ENCODE measurements around the gene SRRM5.
"Not testable (repeated sequence)": the region's sequence is repeated elsewhere in the genome, so short reads cannot be mapped to it uniquely, and the experiment has no call there.

The SRRM5 gene

GRCh38 chr19:43611788-43612187, at the start of gene SRRM5:
SRRM5 (plus strand) TSS chr19:43612088; CDS start chr19:43612122, 34 bp downstream.
- no peak for DNase-seq (ENCODE audit: low spot score)

GRCh38 chr19:43562226-43562697, 49.6 kb upstream of the SRRM5 start:
- no peak for DNase-seq (ENCODE audit: low spot score)

GRCh38 chr19:43562698-43563241, 49.1 kb upstream of the SRRM5 start:
- peak; percentile 91 for DNase-seq (ENCODE audit: low spot score)

- DNase-seq (ENCODE audit: low spot score) = no peak
Measured at GRCh38 chr19:43563816-43564457, 48.0 kb upstream of the SRRM5 start.

- DNase-seq (ENCODE audit: low spot score) = no peak
Measured at GRCh38 chr19:43564800-43565199, 47.1 kb upstream of the SRRM5 start.

- no peak for DNase-seq (ENCODE audit: low spot score)
Measured at GRCh38 chr19:43569657-43570056, 42.2 kb upstream of the SRRM5 start.

- no peak for DNase-seq (ENCODE audit: low spot score)
Measured at GRCh38 chr19:43570174-43570791, 41.6 kb upstream of the SRRM5 start.

- no peak for DNase-seq (ENCODE audit: low spot score)
Measured at GRCh38 chr19:43572171-43572588, 39.7 kb upstream of the SRRM5 start.

- DNase-seq (ENCODE audit: low spot score) = no peak
Measured at GRCh38 chr19:43574424-43575155, 37.3 kb upstream of the SRRM5 start.

- DNase-seq (ENCODE audit: low spot score) = peak; percentile 97
Measured at GRCh38 chr19:43575156-43575950, 36.5 kb upstream of the SRRM5 start, which contains the start of the genes PINLYP and XRCC1. PINLYP (plus strand) TSS chr19:43575801; CDS start chr19:43577192, 1,391 bp downstream. XRCC1 (minus strand) TSS chr19:43575527; CDS start chr19:43575458, 69 bp downstream.

GRCh38 chr19:43575955-43576878, 35.7 kb upstream of the SRRM5 start:
- no peak for DNase-seq (ENCODE audit: low spot score)

GRCh38 chr19:43578787-43579186, 33.1 kb upstream of the SRRM5 start:
- no peak for DNase-seq (ENCODE audit: low spot score)

GRCh38 chr19:43581467-43581866, 30.4 kb upstream of the SRRM5 start:
- no peak for DNase-seq (ENCODE audit: low spot score)

- no peak for DNase-seq (ENCODE audit: low spot score)
Measured at GRCh38 chr19:43582495-43582894, 29.4 kb upstream of the SRRM5 start.

- DNase-seq (ENCODE audit: low spot score) = no peak
Measured at GRCh38 chr19:43584484-43584883, 27.4 kb upstream of the SRRM5 start.

- no peak for DNase-seq (ENCODE audit: low spot score)
Measured at GRCh38 chr19:43586346-43586745, 25.5 kb upstream of the SRRM5 start.

GRCh38 chr19:43587029-43587428, 24.9 kb upstream of the SRRM5 start:
- DNase-seq (ENCODE audit: low spot score) = not testable (repeated sequence)

GRCh38 chr19:43589277-43589676, 22.6 kb upstream of the SRRM5 start:
- no peak for DNase-seq (ENCODE audit: low spot score)

GRCh38 chr19:43589678-43590077, 22.2 kb upstream of the SRRM5 start:
- no peak for DNase-seq (ENCODE audit: low spot score)

- DNase-seq (ENCODE audit: low spot score) = no peak
Measured at GRCh38 chr19:43591904-43592772, 19.8 kb upstream of the SRRM5 start.

Measured in CD4-positive, alpha-beta T cell treated with Interleukin-2 at 100 ng/mL for 4 hours (primary cell).